Right renal cortex interstitium (tissue), 3 donors: ENCODE results near the gene ROM1. TPM values are rescaled to one million over a fixed set of nuclear protein-coding genes. Genes with fewer than 3 reads are reported as not detected.
A peak's percentile ranks its signal among the peaks of the same experiment; 100 is the strongest.
"Not testable (repeated sequence)": the region's sequence is repeated elsewhere in the genome, so short reads cannot be mapped to it uniquely, and the experiment has no call there.

Source experiments
- DNase-seq, 3 donors: peaks; one replicate each; pipeline ENCODE4 v3.0.0-alpha.2; 2013; ENCODE audit warnings: low read depth in 3 of 3, low spot score in 2 of 3
- polyA plus RNA-seq, 3 donors: library from polyadenylated mRNA; unstranded; fragments of 120-200 nt; gene quantifications; one replicate each; pipeline ENCODE4 v1.2.1, GENCODE V29; 2013; ENCODE audit not compliant: insufficient read length in 3 of 3

Gene ROM1
- polyA plus RNA-seq, 3 donors = 2.7 to 3.6 (median 3.6) TPM

GRCh38 chr11:62607714-62608113, 5.3 kb upstream of the ROM1 start:
- no peak for DNase-seq

GRCh38 chr11:62608776-62609175, 4.3 kb upstream of the ROM1 start:
- DNase-seq = no peak

DNA sequence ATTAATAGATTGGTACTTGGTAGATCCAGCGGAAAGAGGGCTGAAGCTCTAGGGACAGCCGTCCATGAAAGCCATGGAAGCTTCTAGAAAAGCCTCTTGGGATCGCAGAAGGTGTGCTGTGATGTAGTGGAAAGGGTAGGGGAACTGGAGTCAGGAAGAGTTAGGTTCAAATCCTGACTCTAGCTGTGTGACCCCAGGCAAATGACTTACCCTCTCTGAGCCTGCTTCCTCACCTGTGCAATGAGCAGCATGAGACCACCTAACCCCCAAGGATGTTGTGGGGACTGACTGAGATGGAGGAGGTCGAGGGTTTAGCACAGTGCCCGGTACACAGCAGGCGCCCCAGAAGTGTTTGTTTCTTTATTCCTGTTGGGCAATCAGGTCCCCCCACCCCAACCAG, 2.7 kb upstream of the ROM1 start:
- DNase-seq = no peak

- DNase-seq = no peak
Measured at GRCh38 chr11:62610814-62611704, 2.0 kb upstream of the ROM1 start.

GRCh38 chr11:62611705-62612365, 1.2 kb upstream of the ROM1 start:
- DNase-seq = no peak

DNA sequence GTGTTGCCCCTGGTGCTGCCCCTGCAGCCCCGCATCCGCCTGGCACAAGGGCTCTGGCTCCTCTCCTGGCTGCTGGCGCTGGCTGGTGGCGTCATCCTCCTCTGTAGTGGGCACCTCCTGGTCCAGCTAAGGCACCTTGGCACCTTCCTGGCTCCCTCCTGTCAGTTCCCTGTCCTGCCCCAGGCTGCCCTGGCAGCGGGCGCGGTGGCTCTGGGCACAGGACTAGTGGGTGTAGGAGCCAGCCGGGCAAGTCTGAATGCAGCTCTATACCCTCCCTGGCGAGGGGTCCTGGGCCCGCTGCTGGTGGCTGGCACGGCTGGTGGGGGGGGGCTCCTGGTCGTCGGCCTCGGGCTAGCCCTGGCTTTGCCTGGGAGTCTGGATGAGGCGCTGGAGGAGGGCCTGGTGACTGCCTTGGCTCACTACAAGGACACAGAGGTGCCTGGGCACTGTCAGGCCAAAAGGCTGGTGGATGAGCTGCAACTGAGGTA, 278 bp downstream of the ROM1 start:
- DNase-seq = no peak

- no peak for DNase-seq
Measured at GRCh38 chr11:62614275-62614674, 1.2 kb downstream of the ROM1 start.

GRCh38 chr11:62615521-62615920, 2.5 kb downstream of the ROM1 start:
- DNase-seq = no peak

GRCh38 chr11:62616957-62617356, 3.9 kb downstream of the ROM1 start:
- DNase-seq = not testable (repeated sequence)

DNA sequence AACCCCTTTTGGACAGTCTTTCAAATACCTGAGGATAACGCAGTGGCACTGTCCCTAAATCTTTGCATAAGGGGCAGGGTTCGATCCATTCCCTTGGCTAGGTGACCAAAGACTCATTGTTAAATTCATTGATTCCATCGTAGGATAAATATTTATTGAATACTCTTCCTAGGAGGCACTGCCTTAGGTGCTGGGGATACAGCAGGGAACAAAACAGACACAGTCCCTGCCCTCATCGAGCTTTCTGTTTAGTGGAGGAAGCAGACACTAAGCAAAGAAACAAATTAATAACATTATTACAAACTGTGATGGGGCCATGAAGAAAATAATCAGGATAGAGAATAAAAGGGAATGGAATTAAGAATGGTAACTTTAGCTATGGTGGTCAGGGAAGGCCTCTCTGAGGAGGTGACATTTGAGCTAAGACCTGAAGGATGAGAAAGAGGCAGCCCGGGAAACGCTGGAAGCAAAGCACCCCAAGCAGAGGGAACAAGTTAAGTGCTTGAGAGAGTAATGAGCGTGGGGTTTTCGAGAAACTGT, 8.0 kb downstream of the ROM1 start:
- DNase-seq = no peak

DNA sequence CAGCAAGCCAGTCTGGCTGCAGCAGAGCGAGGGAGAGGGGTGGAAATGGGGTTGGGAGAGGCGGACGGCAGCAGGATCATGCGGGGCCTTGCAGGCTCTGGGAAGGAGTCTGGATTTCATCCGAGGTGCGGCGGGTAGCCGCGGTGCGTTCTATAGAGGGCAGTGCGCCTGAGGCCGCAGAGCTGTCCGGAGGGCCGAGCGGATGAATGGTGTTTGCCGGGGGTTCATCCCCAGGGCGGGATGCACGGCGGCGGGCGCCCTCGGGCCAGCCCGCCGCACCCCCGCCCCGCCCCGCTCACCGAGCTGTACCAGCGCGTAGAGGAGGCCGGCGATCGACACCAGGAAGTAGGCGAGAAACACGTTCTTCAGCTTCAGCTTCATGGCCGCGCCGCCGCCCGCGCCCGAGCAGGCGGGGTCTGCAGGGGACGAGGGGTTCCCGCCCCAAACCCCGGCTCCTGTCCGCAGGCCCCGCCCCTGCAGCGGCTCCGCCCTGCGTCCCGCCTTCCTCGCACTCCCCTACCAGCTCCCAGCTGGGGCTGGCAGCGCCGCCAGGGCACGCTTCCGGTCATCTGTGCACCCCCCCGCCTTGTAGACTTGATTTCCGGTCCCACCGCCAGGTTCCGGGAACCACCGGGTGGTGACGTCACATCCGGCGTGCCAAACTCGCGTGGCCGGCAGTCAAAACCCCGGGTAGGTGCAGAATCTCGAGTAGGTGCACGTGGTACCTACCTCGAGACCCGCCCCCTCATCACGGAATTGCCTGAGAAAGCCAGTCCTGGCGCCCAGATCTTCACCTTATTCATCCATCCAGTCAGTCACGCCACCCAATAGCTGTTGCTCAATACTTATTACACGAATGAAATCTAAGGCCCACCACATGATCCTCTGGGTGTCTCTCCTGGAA, 8.8 kb downstream of the ROM1 start, which contains the start of gene B3GAT3:
Gene B3GAT3, minus strand, starts transcription at position 420 of the 904 bp plus-strand sequence. Its CDS starts 39 bp downstream, at position 381.
- peak; percentile 89 to 92 (median 92) for DNase-seq

GRCh38 chr11:62622476-62623089, 9.5 kb downstream of the ROM1 start:
- no peak for DNase-seq

GRCh38 chr11:62627713-62628112, 14.7 kb downstream of the ROM1 start:
- no peak for DNase-seq

- DNase-seq = no peak
Measured at GRCh38 chr11:62632492-62632891, 19.4 kb downstream of the ROM1 start.

- DNase-seq = no peak
Measured at GRCh38 chr11:62644220-62644619, 31.2 kb downstream of the ROM1 start.

GRCh38 chr11:62645671-62645945, 32.6 kb downstream of the ROM1 start:
- DNase-seq = no peak

- peak; percentile 91 to 98 (median 93) for DNase-seq
Measured at GRCh38 chr11:62645946-62646824, 33.1 kb downstream of the ROM1 start, which contains the start of gene GANAB. Gene GANAB (minus strand): TSS chr11:62646613. CDS start chr11:62646599, 14 bp downstream.

GRCh38 chr11:62646825-62647608, 34.0 kb downstream of the ROM1 start:
- DNase-seq = no peak
